ENCODE results near the gene PHETA1.

PHETA1 gene

GRCh38 chr12:111322336-111323250, 46.3 kb downstream of the PHETA1 start:
- peak; percentile 10 for DNase-seq (ENCODE audit: low read depth)

- no peak for DNase-seq (ENCODE audit: low read depth)
Measured at GRCh38 chr12:111321317-111321716, 47.6 kb downstream of the PHETA1 start.

GRCh38 chr12:111320258-111321050, 48.4 kb downstream of the PHETA1 start:
- no peak for DNase-seq (ENCODE audit: low read depth)

GRCh38 chr12:111319600-111320257, 49.2 kb downstream of the PHETA1 start:
- DNase-seq (ENCODE audit: low read depth) = no peak

- no peak for DNase-seq (ENCODE audit: low read depth)
Measured at GRCh38 chr12:111318450-111318849, 50.4 kb downstream of the PHETA1 start.

GRCh38 chr12:111316671-111317070, 52.2 kb downstream of the PHETA1 start:
- no peak for DNase-seq (ENCODE audit: low read depth)

- no peak for DNase-seq (ENCODE audit: low read depth)
Measured at GRCh38 chr12:111314953-111315539, 53.8 kb downstream of the PHETA1 start.

- DNase-seq (ENCODE audit: low read depth) = peak; percentile 17
Measured at GRCh38 chr12:111313833-111314259, 55.0 kb downstream of the PHETA1 start.

- DNase-seq (ENCODE audit: low read depth) = no peak
Measured at GRCh38 chr12:111312708-111313107, 56.2 kb downstream of the PHETA1 start.

- DNase-seq (ENCODE audit: low read depth) = no peak
Measured at GRCh38 chr12:111312016-111312415, 56.9 kb downstream of the PHETA1 start.

GRCh38 chr12:111311011-111311410, 57.9 kb downstream of the PHETA1 start:
- no peak for DNase-seq (ENCODE audit: low read depth)
